K562 treated with DMSO at 1 percent for 12 hours (cell line): ENCODE measurements around the gene IGFBP2. TPM values are rescaled to one million over a fixed set of nuclear protein-coding genes. Genes with fewer than 3 reads are reported as not detected.

Experiments used
- total RNA-seq: library from RNA; unstranded; fragments of 300-600 nt; gene quantifications from 2 replicates; pipeline ENCODE4 v1.2.3, GENCODE V29; 2022; ENCODE audit not compliant: insufficient read depth

The IGFBP2 gene, protein sequence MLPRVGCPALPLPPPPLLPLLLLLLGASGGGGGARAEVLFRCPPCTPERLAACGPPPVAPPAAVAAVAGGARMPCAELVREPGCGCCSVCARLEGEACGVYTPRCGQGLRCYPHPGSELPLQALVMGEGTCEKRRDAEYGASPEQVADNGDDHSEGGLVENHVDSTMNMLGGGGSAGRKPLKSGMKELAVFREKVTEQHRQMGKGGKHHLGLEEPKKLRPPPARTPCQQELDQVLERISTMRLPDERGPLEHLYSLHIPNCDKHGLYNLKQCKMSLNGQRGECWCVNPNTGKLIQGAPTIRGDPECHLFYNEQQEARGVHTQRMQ
- total RNA-seq = not detected in 2 replicates

GRCh38 chr2:216632952-216633615 lies at the start of gene IGFBP2:
Gene IGFBP2 (plus strand): TSS chr2:216633420. CDS start chr2:216633524, 104 bp downstream.

DNA sequence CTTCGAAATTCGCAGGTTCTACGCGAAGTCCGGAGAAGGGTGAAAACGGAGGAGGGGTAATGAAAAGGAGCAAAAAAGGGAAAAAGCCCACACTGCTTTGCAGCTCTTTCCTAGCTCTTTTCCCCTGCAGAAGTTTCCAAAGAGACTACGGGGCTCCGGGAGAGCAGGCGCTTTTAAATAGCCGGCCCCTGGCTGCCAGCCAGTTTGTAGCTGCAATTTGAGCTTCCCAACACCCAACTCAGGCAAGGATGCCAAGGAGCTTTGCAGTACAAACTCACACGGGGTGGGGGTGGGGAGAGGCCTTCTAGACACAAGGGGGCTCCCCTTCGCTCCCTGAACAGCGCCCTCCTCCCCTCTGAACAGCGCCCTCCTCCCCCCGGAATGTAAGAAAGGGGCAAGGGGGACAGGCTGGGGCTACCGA lies 62.2 kb downstream of the IGFBP2 start, which contains the start of gene IGFBP5:
TSS of gene IGFBP5 (minus strand) at position 149 of the 421 bp plus-strand sequence. CDS start 774 bp downstream, outside the sequence.

Other genes starting within 250 kb of the IGFBP2 start
- 8.0 and 13.9 TPM in 2 replicates for gene SMARCAL1, start 220.9 kb upstream of the IGFBP2 start, total RNA-seq
- 4,313 and 6,962 TPM in 2 replicates for gene RPL37A, start 134.6 kb upstream of the IGFBP2 start, total RNA-seq
- gene IGFBP5, start 62.1 kb downstream of the IGFBP2 start, total RNA-seq = 0.44 TPM in 1 of 2 replicates, not detected in the other
- not detected in 2 replicates for gene TNP1, start 226.6 kb downstream of the IGFBP2 start, total RNA-seq